HepG2 (cell line): ENCODE results near the gene MEGF6. TPM values are rescaled to one million over a fixed set of nuclear protein-coding genes. Genes with fewer than 3 reads are reported as not detected.

Experiments
- BCL6 ChIP-seq: IDR thresholded peaks from 2 replicates; pipeline ENCODE4 v1.6.1; 2016; ENCODE audit warnings: missing genetic modification reagents, missing compliant biosample characterization
- GLI4 ChIP-seq: sonication (generic); formaldehyde crosslinking; IDR thresholded peaks from 2 replicates; pipeline ENCODE4 v1.5.1; 2020; ENCODE audit warnings: missing genetic modification reagents, mild to moderate bottlenecking, moderate library complexity, borderline replicate concordance
- JUNB ChIP-seq: sonication (generic); formaldehyde crosslinking; IDR thresholded peaks from 2 replicates; pipeline ENCODE4 v1.8.0; 2022; ENCODE audit warnings: missing genetic modification reagents, mild to moderate bottlenecking, borderline replicate concordance
- JUND ChIP-seq: sonication (generic); formaldehyde crosslinking; IDR thresholded peaks from 2 replicates; pipeline ENCODE4 v1.8.0; 2022; ENCODE audit warnings: mild to moderate bottlenecking, missing genetic modification reagents
- KLF16 ChIP-seq, 2 experiments: sonication (generic) in 1 of 2; formaldehyde crosslinking in 1 of 2; IDR thresholded peaks; 2 replicates each; pipeline versions ENCODE4 v1.6.1 to v1.8.0; 2016 to 2023; ENCODE audit warnings: missing genetic modification reagents in 2 of 2, missing compliant biosample characterization in 1 of 2
- SALL2 ChIP-seq: sonication (generic); formaldehyde crosslinking; IDR thresholded peaks from 2 replicates; pipeline ENCODE4 v1.8.1; 2023; ENCODE audit warnings: mild to moderate bottlenecking, missing genetic modification reagents, inconsistent platforms
- SNAPC5 ChIP-seq: sonication (generic); formaldehyde crosslinking; IDR thresholded peaks from 2 replicates; pipeline ENCODE4 v1.8.1; 2023; ENCODE audit warnings: mild to moderate bottlenecking, missing genetic modification reagents, borderline replicate concordance
- TARDBP ChIP-seq: sonication (generic); formaldehyde crosslinking; IDR thresholded peaks from 2 replicates; pipeline ENCODE4 v1.8.0; 2022; ENCODE audit warnings: mild to moderate bottlenecking, missing genetic modification reagents
- TBX2 ChIP-seq: sonication (generic); formaldehyde crosslinking; IDR thresholded peaks from 2 replicates; pipeline ENCODE4 v1.5.0; 2020; ENCODE audit warnings: missing genetic modification reagents, mild to moderate bottlenecking, borderline replicate concordance
- TFAP4 ChIP-seq: sonication (generic); IDR thresholded peaks from 2 replicates; pipeline ENCODE4 v1.6.1; 2016; ENCODE audit warnings: low read depth, borderline replicate concordance
- ZBTB42 ChIP-seq: sonication (generic); formaldehyde crosslinking; IDR thresholded peaks from 2 replicates; pipeline ENCODE4 v1.5.0; 2020; ENCODE audit warnings: mild to moderate bottlenecking, missing genetic modification reagents
- ZFP36L1 ChIP-seq: sonication (generic); formaldehyde crosslinking; IDR thresholded peaks from 2 replicates; pipeline ENCODE4 v1.8.0; 2022; ENCODE audit warnings: mild to moderate bottlenecking, missing genetic modification reagents, moderate library complexity
- ZIK1 ChIP-seq: sonication (generic); formaldehyde crosslinking; IDR thresholded peaks from 2 replicates; pipeline ENCODE4 v1.5.0; 2020; ENCODE audit warnings: mild to moderate bottlenecking, low read depth, missing genetic modification reagents, borderline replicate concordance
- ZNF10 ChIP-seq: sonication (generic); formaldehyde crosslinking; IDR thresholded peaks from 2 replicates; pipeline ENCODE4 v1.4.0; 2020; ENCODE audit warnings: mild to moderate bottlenecking, low read depth, missing genetic modification reagents, borderline replicate concordance
- ZNF230 ChIP-seq: sonication (generic); formaldehyde crosslinking; IDR thresholded peaks from 2 replicates; pipeline ENCODE4 v1.4.0; 2020; ENCODE audit warnings: mild to moderate bottlenecking, missing genetic modification reagents
- ZNF333 ChIP-seq: sonication (generic); formaldehyde crosslinking; IDR thresholded peaks from 2 replicates; pipeline ENCODE4 v1.4.0; 2020; ENCODE audit warnings: mild to moderate bottlenecking, missing genetic modification reagents, borderline replicate concordance
- ZNF367 ChIP-seq: sonication (generic); formaldehyde crosslinking; IDR thresholded peaks from 2 replicates; pipeline ENCODE4 v1.4.0; 2020; ENCODE audit warnings: missing genetic modification reagents, borderline replicate concordance
- ZNF383 ChIP-seq: sonication (generic); formaldehyde crosslinking; IDR thresholded peaks from 2 replicates; pipeline ENCODE4 v1.4.0; 2020; ENCODE audit warnings: missing genetic modification reagents, mild to moderate bottlenecking, borderline replicate concordance
- ZNF430 ChIP-seq: sonication (generic); formaldehyde crosslinking; IDR thresholded peaks from 2 replicates; pipeline ENCODE4 v1.9.0; 2021; ENCODE audit warnings: mild to moderate bottlenecking, missing genetic modification reagents
- ZNF580 ChIP-seq: IDR thresholded peaks from 2 replicates; pipeline ENCODE4 v1.6.1; 2016; ENCODE audit warnings: low read depth, borderline replicate concordance
- ZNF598 ChIP-seq: sonication (generic); formaldehyde crosslinking; IDR thresholded peaks from 2 replicates; pipeline ENCODE4 v1.5.1; 2020; ENCODE audit warnings: mild to moderate bottlenecking, missing genetic modification reagents, borderline replicate concordance
- ZNF660 ChIP-seq: sonication (generic); formaldehyde crosslinking; IDR thresholded peaks from 2 replicates; pipeline ENCODE4 v1.5.1; 2020; ENCODE audit warnings: mild to moderate bottlenecking, low read depth, missing genetic modification reagents, borderline replicate concordance
- ZNF674 ChIP-seq: sonication (generic); formaldehyde crosslinking; IDR thresholded peaks from 2 replicates; pipeline ENCODE4 v1.5.0; 2020; ENCODE audit warnings: low read depth, mild to moderate bottlenecking, missing genetic modification reagents
- ZNF773 ChIP-seq: sonication (generic); formaldehyde crosslinking; IDR thresholded peaks from 2 replicates; pipeline ENCODE4 v1.4.0; 2020; ENCODE audit warnings: missing genetic modification reagents, borderline replicate concordance
- polyA plus RNA-seq, 8 experiments: library from polyadenylated mRNA; depleted of rRNA in 3 of 8; stranded (reverse) in 7 of 8; unstranded in 1 of 8; fragments of >200 nt; fragmentation: Illumina TruSeq in 4 of 8; extraction: Trizol in 4 of 8; gene quantifications; 2 replicates each; pipeline versions ENCODE4 v1.2.1 to v1.2.3, GENCODE V29; 2011 to 2016; ENCODE audit warnings: low read depth in 4 of 8, missing spikeins in 1 of 8, mixed read lengths in 1 of 8; ENCODE audit not compliant: insufficient read depth in 1 of 8
- total RNA-seq, 5 experiments: library from RNA; depleted of rRNA; stranded (reverse); fragments of >200 nt; fragmentation: Illumina TruSeq; extraction: Trizol; gene quantifications; 2 replicates each; pipeline ENCODE4 v1.2.3, GENCODE V29; 2016; ENCODE audit warnings: low read depth in 1 of 5
- TF ChIP-seq, protein P1 (sequence below): sonication (generic); formaldehyde crosslinking; conservative IDR thresholded peaks from 2 replicates; pipeline ENCODE4 v1.4.0; 2020; ENCODE audit warnings: missing genetic modification reagents
- TF ChIP-seq, protein P2 (sequence below): sonication (generic); formaldehyde crosslinking; IDR thresholded peaks from 2 replicates; pipeline ENCODE4 v1.4.0; 2020; ENCODE audit warnings: missing genetic modification reagents

The MEGF6 gene
- total and polyA plus RNA-seq, 2 of the 13 experiments (the other 11 are each of a cell fraction or from before 2014, with no cell fraction given) = 1.9 TPM

DNA sequence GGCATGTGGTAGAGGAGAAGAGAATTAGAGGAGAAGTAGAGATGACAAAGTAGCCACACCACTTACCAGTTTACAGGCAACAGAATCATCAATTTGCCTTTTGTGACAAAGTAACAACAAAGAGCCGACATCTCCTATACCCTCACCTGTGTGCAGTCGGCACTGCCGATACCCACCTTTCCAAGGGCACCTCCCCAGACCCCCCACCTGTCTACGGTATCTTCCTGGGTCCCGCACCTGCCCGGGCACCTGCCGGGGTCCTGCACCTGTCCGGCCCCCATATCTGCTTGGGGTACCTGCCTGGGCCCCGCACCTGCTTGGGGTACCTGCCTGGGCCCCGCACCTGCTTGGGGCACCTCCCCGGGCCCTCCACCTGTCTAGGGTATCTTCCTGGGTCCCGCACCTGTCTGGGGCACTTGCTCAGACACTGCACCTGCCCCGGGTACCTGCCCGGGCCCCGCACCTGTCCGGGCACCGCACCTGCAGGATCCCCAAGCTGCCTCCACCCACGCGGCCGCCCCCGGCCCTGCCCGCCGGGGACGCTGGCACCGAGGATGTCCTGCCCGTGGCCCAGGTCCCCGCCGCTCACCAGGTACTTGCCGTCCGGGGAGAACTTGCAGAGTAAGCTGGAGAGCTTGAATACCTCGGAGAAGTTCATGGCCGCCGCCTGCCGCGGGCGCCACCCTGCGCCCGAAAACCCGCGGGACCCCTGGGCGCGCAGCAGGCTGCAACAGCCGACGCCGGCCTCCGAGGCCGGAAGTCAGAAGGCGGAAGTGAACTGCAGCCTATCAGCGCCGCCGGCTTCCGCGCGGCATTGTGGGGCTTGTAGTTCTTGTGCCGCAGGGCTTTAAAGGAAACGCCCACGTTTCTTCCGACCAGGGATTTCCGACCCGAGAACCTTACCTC is 38.3 kb upstream of the MEGF6 start, which contains the start of gene WRAP73 (continued):
- TF ChIP-seq GLI4 (CRISPR knock-in tag) (no peak), ZNF580 (CRISPR knock-in tag) (no peak), ZNF333 (CRISPR knock-in tag) (0 out of 2 replicates have a peak, but pooled peaks have one; percentile 54), BCL6 (CRISPR knock-in tag) (no peak), ZNF773 (no peak), TBX2 (CRISPR knock-in tag) (no peak), TFAP4 (no peak), ZIK1 (CRISPR knock-in tag) (no peak), ZNF598 (CRISPR knock-in tag) (no peak), ZBTB42 (0 out of 2 replicates have a peak, but pooled peaks have one; percentile 57), ZNF430 (CRISPR knock-in tag) (no peak), JUNB (CRISPR knock-in tag) (no peak), ZNF10 (CRISPR knock-in tag) (no peak), KLF16 (CRISPR knock-in tag; IDR thresholded peaks at IDR 0.05) (no peak), ZNF367 (CRISPR knock-in tag) (no peak), JUND (no peak), ZNF383 (0 out of 2 replicates have a peak, but pooled peaks have one; percentile 34), ZNF230 (peak; percentile 88), ZFP36L1 (CRISPR knock-in tag) (no peak), SALL2 (CRISPR knock-in tag) (no peak; the same call in 1 of the 2 replicates), SNAPC5 (CRISPR knock-in tag) (no peak), ZNF674 (CRISPR knock-in tag) (no peak), ZNF660 (CRISPR knock-in tag) (no peak), TARDBP (CRISPR knock-in tag) (0 out of 2 replicates have a peak, but pooled peaks have one; percentile 34)
- TF ChIP-seq, protein P1, sequence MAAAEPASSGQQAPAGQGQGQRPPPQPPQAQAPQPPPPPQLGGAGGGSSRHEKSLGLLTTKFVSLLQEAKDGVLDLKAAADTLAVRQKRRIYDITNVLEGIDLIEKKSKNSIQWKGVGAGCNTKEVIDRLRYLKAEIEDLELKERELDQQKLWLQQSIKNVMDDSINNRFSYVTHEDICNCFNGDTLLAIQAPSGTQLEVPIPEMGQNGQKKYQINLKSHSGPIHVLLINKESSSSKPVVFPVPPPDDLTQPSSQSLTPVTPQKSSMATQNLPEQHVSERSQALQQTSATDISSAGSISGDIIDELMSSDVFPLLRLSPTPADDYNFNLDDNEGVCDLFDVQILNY (CRISPR knock-in tag) = no peak
- TF ChIP-seq, protein P2, sequence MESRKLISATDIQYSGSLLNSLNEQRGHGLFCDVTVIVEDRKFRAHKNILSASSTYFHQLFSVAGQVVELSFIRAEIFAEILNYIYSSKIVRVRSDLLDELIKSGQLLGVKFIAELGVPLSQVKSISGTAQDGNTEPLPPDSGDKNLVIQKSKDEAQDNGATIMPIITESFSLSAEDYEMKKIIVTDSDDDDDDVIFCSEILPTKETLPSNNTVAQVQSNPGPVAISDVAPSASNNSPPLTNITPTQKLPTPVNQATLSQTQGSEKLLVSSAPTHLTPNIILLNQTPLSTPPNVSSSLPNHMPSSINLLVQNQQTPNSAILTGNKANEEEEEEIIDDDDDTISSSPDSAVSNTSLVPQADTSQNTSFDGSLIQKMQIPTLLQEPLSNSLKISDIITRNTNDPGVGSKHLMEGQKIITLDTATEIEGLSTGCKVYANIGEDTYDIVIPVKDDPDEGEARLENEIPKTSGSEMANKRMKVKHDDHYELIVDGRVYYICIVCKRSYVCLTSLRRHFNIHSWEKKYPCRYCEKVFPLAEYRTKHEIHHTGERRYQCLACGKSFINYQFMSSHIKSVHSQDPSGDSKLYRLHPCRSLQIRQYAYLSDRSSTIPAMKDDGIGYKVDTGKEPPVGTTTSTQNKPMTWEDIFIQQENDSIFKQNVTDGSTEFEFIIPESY (CRISPR knock-in tag) = no peak
